HPDE6-E6E7 (cell line): ENCODE measurements around the gene NUP35.

Source experiments
- DNase-seq: peaks from one replicate; pipeline ENCODE4 v3.0.0; 2011; ENCODE audit warnings: missing footprints; ENCODE audit errors: extremely low spot score

The NUP35 gene

DNA sequence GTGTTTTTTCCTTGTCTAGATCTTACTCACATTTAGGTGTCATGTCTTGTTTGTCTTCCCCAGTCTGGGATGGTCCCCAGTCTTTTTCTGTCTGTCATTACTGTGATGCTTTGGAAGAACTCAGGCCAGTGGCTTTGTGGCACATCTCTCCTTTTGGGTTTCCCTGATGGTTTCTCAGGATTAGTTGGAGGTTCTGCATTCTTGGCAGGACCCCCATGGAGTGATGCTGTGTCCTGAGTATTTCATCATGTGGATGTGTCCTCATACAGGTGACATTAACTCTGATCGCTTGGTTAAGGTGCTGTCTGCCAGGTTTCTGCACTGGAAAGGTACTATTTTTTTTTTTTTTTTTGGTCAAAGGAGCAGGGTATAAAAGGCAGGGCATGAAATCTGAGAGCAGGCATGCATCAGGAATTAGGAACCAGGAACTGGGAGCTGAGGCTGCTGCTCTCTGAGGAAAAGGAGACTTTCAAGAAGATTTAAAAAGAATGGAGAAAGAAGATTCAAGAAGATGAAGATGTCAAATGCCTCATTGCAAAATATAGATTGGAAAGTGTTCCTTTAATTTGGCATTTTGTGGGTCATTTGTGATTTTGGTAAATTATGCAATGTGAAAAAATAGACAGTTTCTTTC, 85.3 kb downstream of the NUP35 start:
- no peak for DNase-seq
